H1 (cell line): ENCODE measurements around the gene PGBD5. TPM values are rescaled to one million over a fixed set of nuclear protein-coding genes. Genes with fewer than 3 reads are reported as not detected.

Experiments
- CTCF ChIA-PET: fragments of 300-600 bp; sonication (Branson Sonifier 250); formaldehyde crosslinking; loops from one replicate; lab custom pipeline; 2021; ENCODE audit not compliant: partially characterized antibody; lab: Charles Lee
- POLR2A ChIA-PET: fragments of 300-600 bp; sonication (Branson Sonifier 250); formaldehyde crosslinking; loops from one replicate; lab custom pipeline; 2021; ENCODE audit warnings: inconsistent platforms; ENCODE audit not compliant: partially characterized antibody; lab: Charles Lee
- DNase-seq, 2 experiments: peaks; one replicate each; pipeline versions ENCODE4 v3.0.0 to v3.0.0-alpha.2; 2010 to 2022; ENCODE audit warnings: low spot score in 2 of 2, low read depth in 1 of 2, mixed read lengths in 1 of 2
- FAIRE-seq: peaks from 2 replicates; lab custom pipeline; 2011; peaks lifted over from hg19 to GRCh38; lab: Jason Lieb, UNC
- H2AFZ ChIP-seq: 2 replicates; pipeline ENCODE4 v1.8.1; 2012; ENCODE audit warnings: low read length, inconsistent platforms
- H2AK5ac ChIP-seq: 2 replicates; pipeline ENCODE4 v1.6.1; 2013; ENCODE audit warnings: low read depth, low read length
- H2BK120ac ChIP-seq: replicated peaks from 2 replicates; pipeline ENCODE3; 2013; ENCODE audit warnings: low read depth, low read length, inconsistent platforms
- H2BK12ac ChIP-seq: 2 replicates; pipeline ENCODE4 v1.6.1; 2013; ENCODE audit warnings: low read depth, low read length
- H2BK15ac ChIP-seq: 2 replicates; pipeline ENCODE4 v1.6.1; 2013; ENCODE audit warnings: low read length
- H2BK20ac ChIP-seq: 2 replicates; pipeline ENCODE4 v1.6.1; 2013; ENCODE audit warnings: low read length
- H2BK5ac ChIP-seq: 2 replicates; pipeline ENCODE4 v1.6.1; 2013; ENCODE audit warnings: low read depth, low read length
- H3K14ac ChIP-seq: 2 replicates; pipeline ENCODE4 v1.6.1; 2013; ENCODE audit warnings: inconsistent platforms; ENCODE audit not compliant: insufficient read length
- H3K18ac ChIP-seq: 2 replicates; pipeline ENCODE4 v1.6.1; 2013; ENCODE audit warnings: low read length; ENCODE audit errors: extremely low read depth
- H3K23ac ChIP-seq: 2 replicates; pipeline ENCODE4 v1.6.1; 2013; ENCODE audit warnings: inconsistent platforms; ENCODE audit not compliant: insufficient read length
- H3K23me2 ChIP-seq: 2 replicates; pipeline ENCODE4 v1.6.1; 2013; ENCODE audit warnings: low read depth, low read length
- H3K27ac ChIP-seq: 2 replicates; pipeline ENCODE4 v1.6.1; 2011; ENCODE audit warnings: low read depth, low read length, inconsistent platforms
- H3K27me3 ChIP-seq, 4 experiments: replicated peaks in 1 of 4; 1 replicate in 1 of 4; 2 replicates in 3 of 4; pipeline versions ENCODE4 v1.6.1 to v1.8.1; 2011 to 2013; ENCODE audit warnings: low read length in 3 of 4, mild to moderate bottlenecking in 3 of 4, inconsistent platforms in 2 of 4, mixed read lengths in 2 of 4, moderate library complexity in 1 of 4; ENCODE audit not compliant: control insufficient read depth in 3 of 4, insufficient read depth in 3 of 4; ENCODE audit errors: extremely low read depth in 1 of 4
- H3K36me3 ChIP-seq, 4 experiments: 2 replicates each; pipeline versions ENCODE4 v1.6.1 to v1.8.1; 2011 to 2013; ENCODE audit warnings: mild to moderate bottlenecking in 4 of 4, low read length in 3 of 4, moderate library complexity in 2 of 4, control low read depth in 1 of 4, inconsistent platforms in 1 of 4; ENCODE audit not compliant: insufficient read depth in 4 of 4, control insufficient read depth in 2 of 4
- H3K4ac ChIP-seq: replicated peaks from 2 replicates; pipeline ENCODE3; 2013; ENCODE audit warnings: low read length, low read depth, mixed read lengths, inconsistent platforms; ENCODE audit not compliant: insufficient read length
- H3K4me1 ChIP-seq, 4 experiments: replicated peaks in 1 of 4; 1 replicate in 1 of 4; 2 replicates in 3 of 4; pipeline versions ENCODE4 v1.6.1 to v1.8.1; 2011 to 2013; ENCODE audit warnings: low read length in 3 of 4, inconsistent platforms in 2 of 4, mixed read lengths in 1 of 4; ENCODE audit not compliant: insufficient read depth in 4 of 4, control insufficient read depth in 3 of 4
- H3K4me2 ChIP-seq, 2 experiments: 2 replicates each; pipeline versions ENCODE4 v1.6.1 to v1.8.1; 2011 to 2013; ENCODE audit warnings: low read depth in 2 of 2, low read length in 2 of 2, control low read depth in 1 of 2, inconsistent platforms in 1 of 2, mild to moderate bottlenecking in 1 of 2; ENCODE audit not compliant: insufficient read depth in 1 of 2
- H3K4me3 ChIP-seq, 4 experiments: fragments of 200-600, 300-600 bp in 1 of 4; sonication (generic), shearing (Covaris generic), sonication (Bioruptor Twin) in 1 of 4; 2 replicates each; pipeline versions ENCODE4 v1.5.1 to v1.8.1; 2011 to 2016; ENCODE audit warnings: low read length in 4 of 4, low read depth in 3 of 4, control low read depth in 2 of 4, inconsistent platforms in 2 of 4, mild to moderate bottlenecking in 2 of 4, mixed read lengths in 1 of 4, moderate library complexity in 1 of 4; ENCODE audit not compliant: insufficient read depth in 2 of 4; ENCODE audit errors: extremely low read depth in 1 of 4
- H3K56ac ChIP-seq: replicated peaks from 2 replicates; pipeline ENCODE3; 2013; ENCODE audit warnings: low read depth, mild to moderate bottlenecking, mixed read lengths, low read length, inconsistent platforms; ENCODE audit not compliant: insufficient read length
- H3K79me1 ChIP-seq: 2 replicates; pipeline ENCODE4 v1.6.1; 2013; ENCODE audit warnings: low read depth, low read length, control low read depth
- H3K79me2 ChIP-seq, 2 experiments: 2 replicates each; pipeline versions ENCODE4 v1.6.1 to v1.8.1; 2012 to 2013; ENCODE audit warnings: low read length in 2 of 2, mild to moderate bottlenecking in 2 of 2, inconsistent platforms in 1 of 2; ENCODE audit not compliant: insufficient read depth in 2 of 2, control insufficient read depth in 1 of 2
- H3K9ac ChIP-seq, 4 experiments: replicated peaks in 1 of 4; 1 replicate in 1 of 4; 2 replicates in 3 of 4; pipeline versions ENCODE4 v1.6.1 to v1.8.1; 2011 to 2013; ENCODE audit warnings: low read depth in 3 of 4, low read length in 3 of 4, control low read depth in 2 of 4, mild to moderate bottlenecking in 2 of 4, moderate library complexity in 2 of 4, inconsistent platforms in 1 of 4; ENCODE audit errors: extremely low read depth in 1 of 4
- H3K9me3 ChIP-seq, 2 experiments: 2 replicates each; pipeline versions ENCODE4 v1.6.1 to v1.8.1; 2012 to 2013; ENCODE audit warnings: mild to moderate bottlenecking in 2 of 2, moderate library complexity in 2 of 2, control low read depth in 1 of 2, inconsistent platforms in 1 of 2, low read depth in 1 of 2, low read length in 1 of 2, mixed read lengths in 1 of 2; ENCODE audit not compliant: insufficient read depth in 2 of 2
- H4K20me1 ChIP-seq, 2 experiments: replicated peaks in 1 of 2; 2 replicates each; pipeline versions ENCODE3 to v1.8.1; 2011 to 2013; ENCODE audit warnings: inconsistent platforms in 2 of 2, low read length in 2 of 2, mild to moderate bottlenecking in 1 of 2; ENCODE audit not compliant: insufficient read depth in 2 of 2, control insufficient read depth in 1 of 2
- H4K5ac ChIP-seq: 2 replicates; pipeline ENCODE4 v1.6.1; 2013; ENCODE audit warnings: low read length, low read depth, mixed read lengths, inconsistent platforms; ENCODE audit not compliant: insufficient read length
- H4K8ac ChIP-seq: 2 replicates; pipeline ENCODE4 v1.8.0; 2013; ENCODE audit warnings: mild to moderate bottlenecking, moderate library complexity, low read length, inconsistent platforms; ENCODE audit not compliant: insufficient read depth; ENCODE audit errors: extremely low read depth
- H4K91ac ChIP-seq: replicated peaks from 2 replicates; pipeline ENCODE3; 2013; ENCODE audit warnings: low read length, mixed read lengths, inconsistent platforms; ENCODE audit not compliant: insufficient read length
- ASH2L ChIP-seq: fragments of 200-600, 300-600 bp; sonication (generic); IDR thresholded peaks from one replicate; pipeline ENCODE4 v1.7.1; 2017; ENCODE audit warnings: low read length
- ATF2 ChIP-seq: IDR thresholded peaks from 2 replicates; pipeline ENCODE4 v1.6.1; 2012; ENCODE audit warnings: low read length, inconsistent platforms
- CREB1 ChIP-seq: IDR thresholded peaks from 2 replicates; pipeline ENCODE4 v1.6.1; 2012; ENCODE audit warnings: inconsistent platforms
- E2F6 ChIP-seq: IDR thresholded peaks from 2 replicates; pipeline ENCODE4 v1.6.1; 2012; ENCODE audit warnings: inconsistent platforms
- EP300 ChIP-seq, 2 experiments: IDR thresholded peaks; 1 replicate in 1 of 2; 2 replicates in 1 of 2; pipeline ENCODE4 v1.6.1; 2011 to 2012; ENCODE audit warnings: low read depth in 2 of 2, low read length in 2 of 2, mild to moderate bottlenecking in 2 of 2, borderline replicate concordance in 1 of 2, inconsistent platforms in 1 of 2, moderate library complexity in 1 of 2
- JUN ChIP-seq: IDR thresholded peaks from 2 replicates; pipeline ENCODE4 v1.6.1; 2011; ENCODE audit warnings: low read depth, mild to moderate bottlenecking, improper control_type of control experiment, low read length
- PHF8 ChIP-seq: fragments of 200-600 bp; sonication (generic); conservative IDR thresholded peaks from 2 replicates; pipeline ENCODE4 v1.7.1; 2012; ENCODE audit warnings: low read depth, mild to moderate bottlenecking, inconsistent platforms, low read length, moderate library complexity
- RBBP5 ChIP-seq: IDR thresholded peaks from 2 replicates; pipeline ENCODE4 v1.7.1; 2012; ENCODE audit warnings: low read depth, mild to moderate bottlenecking, inconsistent platforms, low read length, moderate library complexity, borderline replicate concordance
- SIX5 ChIP-seq: IDR thresholded peaks from 2 replicates; pipeline ENCODE4 v1.6.1; 2011; ENCODE audit warnings: mild to moderate bottlenecking, low read depth, low read length
- TBP ChIP-seq: IDR thresholded peaks from 2 replicates; pipeline ENCODE4 v1.6.1; 2011; ENCODE audit warnings: low read depth, low read length, improper control_type of control experiment
- WGBS, 2 experiments: shearing (Covaris generic) in 1 of 2; methylation state at CpG; one replicate each; pipeline versions ENCODE4 v1.1.6 to v1.1.7; 2013 to 2015; ENCODE audit warnings: low lambda C conversion rate in 2 of 2, mixed read lengths in 2 of 2, inconsistent platforms in 1 of 2, low coverage in 1 of 2, missing lambda C conversion rate in 1 of 2; ENCODE audit not compliant: insufficient replicate concordance in 2 of 2, insufficient coverage in 1 of 2, insufficient read length in 1 of 2; ENCODE audit errors: extremely low coverage in 1 of 2, missing lambda C conversion rate in 1 of 2; 5-methylcytosine and 5-hydroxymethylcytosine counted together
- polyA plus RNA-seq, 7 experiments: library from polyadenylated mRNA; depleted of rRNA in 3 of 7; stranded (reverse) in 5 of 7; unstranded in 2 of 7; fragments of >200 nt in 5 of 7; fragments of 200-250 nt in 2 of 7; gene quantifications; 1 replicate in 5 of 7; 2 replicates in 1 of 7; 4 replicates in 1 of 7; pipeline versions ENCODE4 v1.2.1 to v1.2.3, GENCODE V29; 2011 to 2013; ENCODE audit warnings: missing spikeins in 2 of 7, mixed read lengths in 2 of 7
- total RNA-seq: library from RNA; stranded (reverse); fragmentation: NEBNext Ultra II Directional; extraction: Animal tissue kit (Norgen Biotek cat#: 25700); gene quantifications from 2 replicates; pipeline ENCODE4 v1.2.1, GENCODE V29; 2021

The PGBD5 gene
- total and polyA plus RNA-seq, 2 of the 8 experiments (the other 6 are each of a cell fraction or from before 2014, with no cell fraction given), result 16.3 to 18.4 TPM

GRCh38 chr1:230319014-230319747, 107.0 kb downstream of the PGBD5 start:
- FAIRE-seq, result no peak
- CTCF ChIA-PET, result interaction anchor here (0.7 to 0.9 kb wide), 2 partner anchors 10 to 12 kb away, joined by 3 read pairs; no protein-coding TSS in a partner anchor
- POLR2A ChIA-PET, result interaction anchor here (0.6 to 1.0 kb wide), 2 partner anchors 78 to 416 kb away, joined by 3 read pairs; no protein-coding TSS in a partner anchor
- TF ChIP-seq TBP, result no peak
- TF ChIP-seq JUN, result no peak
- no peak for TF ChIP-seq E2F6
- TF ChIP-seq ASH2L, result no peak
- TF ChIP-seq RBBP5, result no peak
- TF ChIP-seq SIX5, result no peak
- no peak for TF ChIP-seq CREB1
- TF ChIP-seq PHF8, result no peak
- no peak for TF ChIP-seq ATF2
- TF ChIP-seq EP300 (IDR thresholded peaks at IDR 0.05; ENCODE audit: borderline replicate concordance in 1 of 2, low read depth in 2 of 2, low read length in 2 of 2), result no peak

More at GRCh38 chr1:230319014-230319747, 107.0 kb downstream of the PGBD5 start:
- Histone ChIP-seq H3K23ac (no peak overlapping the region), H3K18ac (no peak overlapping the region), H4K5ac (no peak overlapping the region), H3K23me2 (no peaks in the 10 kb centered on the region), H2BK20ac (no peak overlapping the region), H3K4me2 (no peak overlapping the region), H3K79me2 (no peaks in the 10 kb centered on the region), H4K20me1 (no peaks in the 10 kb centered on the region), H4K91ac (no peak overlapping the region), H3K27ac (no peak overlapping the region), H3K9ac (no peak overlapping the region), H4K8ac (no peak overlapping the region), H2AFZ (no peak overlapping the region), H3K4me3 (no peak overlapping the region), H3K79me1 (no peaks in the 10 kb centered on the region), H2BK15ac (no peak overlapping the region), H2AK5ac (no peak overlapping the region), H2BK120ac (no peak overlapping the region), H2BK5ac (no peak overlapping the region), H3K14ac (no peak overlapping the region), H3K9me3 (no peaks in the 10 kb centered on the region), H3K36me3 (peaks cover 0 to 10% (median 1%) of the 10 kb centered on the region in 4 experiments; a peak in 3 of 8 replicates), H3K56ac (no peak overlapping the region), H2BK12ac (no peak overlapping the region), H3K27me3 (no peaks in the 10 kb centered on the region), H3K4ac (no peak overlapping the region), H3K4me1 (no peaks in the 10 kb centered on the region)
- DNase-seq, result no peak
- WGBS, 2 experiments, result 90% methylated on average over 17 of the region's 17 CpGs; no CpG with 5 or more reads in 1 of the 2 experiments
